Pancreas (tissue), 10 donors: ENCODE measurements around the gene FBXO9. TPM values are rescaled to one million over a fixed set of nuclear protein-coding genes. Genes with fewer than 3 reads are reported as not detected.

Experiments used
- ATAC-seq, 4 donors: fragments of 200-7000 bp; cut with Tn5 transposase; one replicate each; pipeline versions ENCODE4 v1.8.0 to v1.9.1; 2020; ENCODE audit warnings: mild to moderate bottlenecking in 4 of 4, moderate library complexity in 4 of 4
- DNase-seq, 6 donors: peaks; one replicate each; pipeline ENCODE4 v3.0.0-alpha.2; 2020
- FAIRE-seq: peaks from 2 replicates; lab custom pipeline; 2012; peaks lifted over from hg19 to GRCh38; lab: Jason Lieb, UNC
- H3K27ac ChIP-seq, 4 donors: fragments of 200-600 bp; sonication (generic); 1 replicate in 3 of 4; 2 replicates in 1 of 4; pipeline versions ENCODE4 v1.5.0 to v1.8.0; 2020
- H3K27me3 ChIP-seq, 4 donors: fragments of 200-600 bp; one replicate each; pipeline ENCODE4 v1.8.0; 2021
- H3K36me3 ChIP-seq, 3 donors: fragments of 200-600 bp; sonication (generic) in 1 of 3; one replicate each; pipeline versions ENCODE4 v1.5.0 to v1.8.0; 2020 to 2021
- H3K4me1 ChIP-seq, 3 donors: fragments of 200-600 bp; one replicate each; pipeline ENCODE4 v1.8.0; 2021
- H3K4me3 ChIP-seq, 4 donors: fragments of 200-600 bp; sonication (generic) in 2 of 4; one replicate each; pipeline versions ENCODE4 v1.5.0 to v1.8.0; 2020 to 2021
- H3K9me3 ChIP-seq, 4 donors: fragments of 200-600 bp; one replicate each; pipeline ENCODE4 v1.8.0; 2021
- CTCF ChIP-seq, 4 donors: fragments of 200-600 bp; sonication (generic) in 3 of 4; IDR thresholded peaks; one replicate each; pipeline versions ENCODE4 v1.5.0 to v1.8.0; 2021; ENCODE audit warnings: antibody characterized with exemption in 4 of 4
- WGBS, 2 donors: extraction: QIAGEN DNeasy Blood & Tissue Kit; methylation state at CpG; one replicate each; pipeline ENCODE4 v1.1.7; 2013; 5-methylcytosine and 5-hydroxymethylcytosine counted together
- intact Hi-C, 3 donors: fragments of 100-400 bp; cut with DNase I; formaldehyde crosslinking; loops; one replicate each; pipeline versions ENCODE4 v1.11.1 to v1.14.2; 2022
- polyA plus RNA-seq, 2 donors: library from polyadenylated mRNA; stranded (reverse); fragments of 200-250 nt; gene quantifications; one replicate each; pipeline ENCODE4 v1.2.3, GENCODE V29; 2013
- total RNA-seq, 6 donors: library from RNA; stranded (reverse); fragmentation: NEBNext Ultra II Directional in 4 of 6; extraction: Animal tissue kit (Norgen Biotek cat#: 25700) in 4 of 6; gene quantifications; one replicate each; pipeline versions ENCODE4 v1.2.1 to v1.2.4, GENCODE V29; 2021 to 2023
- donor health status: healthy with polysubstance abuse.
- donor health status: DM: no; HTN: no; CAD: no; lungs with moderate emphysema.
- donor health status: DM: no; HTN: no; CAD: no.
- donor health status: control.
- donor health status: control.
- donor health status: Bipolar disorder and iron deficiency.
- donor health status: DM: yes; HTN: yes; CAD: no.
- donor health status: DM: no; HTN: no; CAD: no.
- donor health status: DM: no; HTN: no; CAD: no.
- donor health status: DM: yes; HTN: yes; CAD: no.

FBXO9 gene
- 10 to 100 TPM; 38.0 to 66.1 (median 50.8) TPM for total RNA-seq
- 10 to 100 TPM; 30.9 to 51.5 TPM for polyA plus RNA-seq

- Histone ChIP-seq H3K27me3 (no peaks in the 10 kb centered on the region), H3K36me3 (no peaks in the 10 kb centered on the region), H3K9me3 (no peaks in the 10 kb centered on the region), H3K27ac (peak within 1 kb of the TSS; percentile 87 to 96 (median 90)), H3K4me3 (peak within 1 kb of the TSS; percentile 51 to 92 (median 81)), H3K4me1 (peaks cover 22 to 40% (median 38%) of the 10 kb centered on the region in 3 donors)
- FAIRE-seq: no peak
- intact Hi-C loops: no loop called here
- DNase-seq: peak; percentile 55 to 89 (median 72)
- WGBS, 2 donors: 0 to 1% methylated on average over 43 to 78 of the region's 78 CpGs
- ATAC-seq: peak; percentile 55 to 78 (median 66)
- no peak for TF ChIP-seq CTCF (IDR thresholded peaks at IDR 0.05)
These were observed at the start of gene FBXO9 for GRCh38 chr6:53065266-53066076. FBXO9 (plus strand) TSS chr6:53065404; CDS start chr6:53065790, 386 bp downstream.

- no peak overlapping the region for H3K27ac ChIP-seq
- ATAC-seq (no peak), FAIRE-seq (no peak), DNase-seq (no peak)
- intact Hi-C loops: no loop called here
- no peak for TF ChIP-seq CTCF (IDR thresholded peaks at IDR 0.05)
- H3K27me3 ChIP-seq: no peaks in the 10 kb centered on the region
- no peaks in the 10 kb centered on the region for H3K4me1 ChIP-seq
- no peak overlapping the region for H3K4me3 ChIP-seq
- 92 to 97% methylated on average over 1 of the region's 1 CpG for WGBS, 2 donors
- peaks cover 0 to 44% (median 14%) of the 10 kb centered on the region in 3 donors for H3K36me3 ChIP-seq
- H3K9me3 ChIP-seq: no peaks in the 10 kb centered on the region
These were observed 49.7 kb upstream of the FBXO9 start for GRCh38 chr6:53015486-53015885.

GRCh38 chr6:53018446-53018845, 46.8 kb upstream of the FBXO9 start:
- 89 to 96% methylated on average over 2 of the region's 2 CpGs for WGBS, 2 donors
- intact Hi-C loops: no loop called here
- Histone ChIP-seq H3K36me3 (peaks cover 0 to 16% (median 2%) of the 10 kb centered on the region in 3 donors), H3K9me3 (no peaks in the 10 kb centered on the region), H3K4me1 (no peaks in the 10 kb centered on the region), H3K27ac (no peak overlapping the region), H3K27me3 (no peaks in the 10 kb centered on the region), H3K4me3 (no peak overlapping the region)
- FAIRE-seq (no peak), ATAC-seq (no peak), DNase-seq (no peak)
- TF ChIP-seq CTCF (IDR thresholded peaks at IDR 0.05): no peak

GRCh38 chr6:53020005-53020744, 45.0 kb upstream of the FBXO9 start:
- DNase-seq (no peak), FAIRE-seq (no peak), ATAC-seq (no peak)
- TF ChIP-seq CTCF (IDR thresholded peaks at IDR 0.05): no peak
- no peak overlapping the region for H3K4me3 ChIP-seq
- peaks cover 0 to 14% (median 2%) of the 10 kb centered on the region in 3 donors for H3K36me3 ChIP-seq
- no peak overlapping the region for H3K27ac ChIP-seq
- whole genome bisulfite sequencing, 2 donors: 67 to 75% methylated on average over 3 of the region's 3 CpGs
- no peaks in the 10 kb centered on the region for H3K9me3 ChIP-seq
- H3K4me1 ChIP-seq: no peaks in the 10 kb centered on the region
- H3K27me3 ChIP-seq: no peaks in the 10 kb centered on the region
- intact Hi-C loops: no loop called here
